ENCODE data around the gene SGPP2. TPM values are rescaled to one million over a fixed set of nuclear protein-coding genes. Genes with fewer than 3 reads are reported as not detected.

The SGPP2 gene
- total RNA-seq, 1 experiment from 2014 or later: 0.57 TPM

GRCh38 chr2:222480497-222480896, 56.2 kb downstream of the SGPP2 start:
- Histone ChIP-seq H3K9me2 (ENCODE audit: insufficient read depth) (no peaks in the 10 kb centered on the region), H3K4me1 (replicated peaks; ENCODE audit: insufficient read depth) (no peaks in the 10 kb centered on the region), H3K79me2 (ENCODE audit: low read depth) (no peaks in the 10 kb centered on the region), H3K27me3 (ENCODE audit: insufficient read depth, low read depth) (no peaks in the 10 kb centered on the region), H3K4me2 (no peak overlapping the region), H4K20me1 (ENCODE audit: insufficient read depth) (no peaks in the 10 kb centered on the region), H2AFZ (no peak overlapping the region), H3K36me3 (ENCODE audit: low read depth) (no peaks in the 10 kb centered on the region), H3F3A (ENCODE audit: insufficient read depth, low read depth) (0 out of 2 replicates have a peak, but pooled peaks cover 3% of the 10 kb centered on the region), H3K9me3 (ENCODE audit: insufficient read depth, low read depth) (no peaks in the 10 kb centered on the region), H3K27ac (no peak overlapping the region), H3K4me3 (no peak overlapping the region)
- CTCF ChIA-PET: no interaction called here
- intact Hi-C loops (cut with micrococcal nuclease; ENCODE audit: unreplicated experiment): loop anchor here (5.0 kb wide), 1 partner anchor 58 kb away; the partner anchor contains the start of gene SGPP2
- POLR2A ChIA-PET (ENCODE audit: unreplicated experiment): no interaction called here
- no TSS peak for BruUV-seq (replicated peaks)
- no peak for TF ChIP-seq CTCF (conservative IDR thresholded peaks at IDR 0.05)
- TF ChIP-seq EZH2 (IDR thresholded peaks at IDR 0.05; ENCODE audit: low read depth): no peak
- no peak for DNase-seq

DNA sequence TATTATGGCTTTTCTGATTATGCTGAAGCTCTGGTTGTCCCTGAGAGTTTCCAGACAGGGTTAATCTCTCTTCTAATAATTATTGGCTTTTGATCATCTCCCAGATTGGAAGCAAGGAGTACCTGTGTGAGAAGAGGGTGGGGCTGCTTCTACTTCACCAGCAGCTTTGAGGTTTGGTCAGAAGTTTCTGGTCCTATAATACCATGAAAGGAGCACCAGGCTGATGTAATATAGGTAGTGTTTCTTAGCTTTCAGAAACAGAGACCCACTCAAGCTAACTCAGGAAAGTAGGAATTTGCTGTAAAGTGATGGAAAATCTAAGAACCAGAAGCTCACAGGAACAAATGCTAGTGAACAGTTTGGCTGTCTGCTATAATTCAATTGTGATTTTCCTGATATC, 57.6 kb downstream of the SGPP2 start:
- Histone ChIP-seq H3K9me2 (ENCODE audit: insufficient read depth) (no peaks in the 10 kb centered on the region), H3F3A (ENCODE audit: insufficient read depth, low read depth) (0 out of 2 replicates have a peak, but pooled peaks cover 2% of the 10 kb centered on the region), H3K27ac (no peak overlapping the region), H3K9me3 (ENCODE audit: insufficient read depth, low read depth) (no peaks in the 10 kb centered on the region), H3K4me3 (no peak overlapping the region), H3K36me3 (ENCODE audit: low read depth) (no peaks in the 10 kb centered on the region), H4K20me1 (ENCODE audit: insufficient read depth) (no peaks in the 10 kb centered on the region), H3K4me1 (replicated peaks; ENCODE audit: insufficient read depth) (no peaks in the 10 kb centered on the region), H2AFZ (no peak overlapping the region), H3K4me2 (no peak overlapping the region), H3K27me3 (ENCODE audit: insufficient read depth, low read depth) (no peaks in the 10 kb centered on the region), H3K79me2 (ENCODE audit: low read depth) (no peaks in the 10 kb centered on the region)
- no TSS peak for BruUV-seq (replicated peaks)
- intact Hi-C loops (cut with micrococcal nuclease; ENCODE audit: unreplicated experiment): loop anchor here (5.0 kb wide), 1 partner anchor 60 kb away; the partner anchor contains the start of gene SGPP2
- CTCF ChIA-PET: no interaction called here
- POLR2A ChIA-PET (ENCODE audit: unreplicated experiment): no interaction called here
- TF ChIP-seq CTCF (conservative IDR thresholded peaks at IDR 0.05) (no peak), EZH2 (IDR thresholded peaks at IDR 0.05; ENCODE audit: low read depth) (no peak)
- no peak for DNase-seq

- TF ChIP-seq CTCF (conservative IDR thresholded peaks at IDR 0.05) (peak; percentile 35), EZH2 (IDR thresholded peaks at IDR 0.05; ENCODE audit: low read depth) (no peak)
- intact Hi-C loops (cut with micrococcal nuclease; ENCODE audit: unreplicated experiment): loop anchor here (1.0 to 5.0 kb wide), 2 partner anchors 61 to 165 kb away; partner anchors contain the start of gene SGPP2
These were observed 59.2 kb downstream of the SGPP2 start for GRCh38 chr2:222483513-222484039.

More at GRCh38 chr2:222483513-222484039, 59.2 kb downstream of the SGPP2 start:
- Histone ChIP-seq H3K27me3 (ENCODE audit: insufficient read depth, low read depth) (no peaks in the 10 kb centered on the region), H4K20me1 (ENCODE audit: insufficient read depth) (no peaks in the 10 kb centered on the region), H3K9me3 (ENCODE audit: insufficient read depth, low read depth) (no peaks in the 10 kb centered on the region), H3K4me1 (replicated peaks; ENCODE audit: insufficient read depth) (no peaks in the 10 kb centered on the region), H3F3A (ENCODE audit: insufficient read depth, low read depth) (no peaks in the 10 kb centered on the region), H3K4me3 (no peak overlapping the region), H3K79me2 (ENCODE audit: low read depth) (no peaks in the 10 kb centered on the region), H3K27ac (no peak overlapping the region), H3K36me3 (ENCODE audit: low read depth) (no peaks in the 10 kb centered on the region), H3K4me2 (no peak overlapping the region), H2AFZ (no peak overlapping the region), H3K9me2 (ENCODE audit: insufficient read depth) (no peaks in the 10 kb centered on the region)
- POLR2A ChIA-PET (ENCODE audit: unreplicated experiment): interaction anchor here (0.6 kb wide), 1 partner anchor 35 kb away, joined by 3 read pairs; no protein-coding TSS in a partner anchor
- CTCF ChIA-PET: interaction anchor here (0.8 to 1.9 kb wide), 2 partner anchors 79 to 165 kb away, joined by 4 to 9 read pairs; no protein-coding TSS in a partner anchor
- BruUV-seq (replicated peaks): no TSS peak
- peak in 1 of 2 experiments; percentile 26 for DNase-seq

All from PC-9 (cell line).